HG03354 (cell line): ENCODE results near the gene TCF7.

Experiments
- ATAC-seq: cut with Tn5 transposase; IDR thresholded peaks from one replicate; pipeline ENCODE4 v1.9.1; 2021; ENCODE audit warnings: mild to moderate bottlenecking; ENCODE audit not compliant: unreplicated experiment, poor library complexity, severe bottlenecking

Gene TCF7

DNA sequence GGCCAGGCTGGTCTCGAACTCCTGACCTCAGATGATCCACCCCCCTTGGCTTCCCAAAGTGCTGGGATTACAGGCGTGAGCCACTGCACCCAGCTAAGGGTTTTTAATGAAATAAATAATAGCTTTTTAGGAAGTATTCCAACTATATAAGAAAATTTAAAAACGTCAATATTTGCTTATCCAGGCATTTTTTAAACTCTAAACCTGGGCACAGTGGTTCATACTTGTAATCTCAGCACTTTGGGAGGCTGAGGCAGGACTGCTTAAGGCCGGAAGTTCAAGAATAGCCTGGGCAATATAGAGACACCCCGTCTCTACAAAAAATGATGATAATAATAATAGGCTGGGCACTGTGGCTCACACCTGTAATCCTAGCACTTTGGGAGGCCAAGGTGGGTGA is 48.1 kb downstream of the TCF7 start:
- no peak for ATAC-seq

DNA sequence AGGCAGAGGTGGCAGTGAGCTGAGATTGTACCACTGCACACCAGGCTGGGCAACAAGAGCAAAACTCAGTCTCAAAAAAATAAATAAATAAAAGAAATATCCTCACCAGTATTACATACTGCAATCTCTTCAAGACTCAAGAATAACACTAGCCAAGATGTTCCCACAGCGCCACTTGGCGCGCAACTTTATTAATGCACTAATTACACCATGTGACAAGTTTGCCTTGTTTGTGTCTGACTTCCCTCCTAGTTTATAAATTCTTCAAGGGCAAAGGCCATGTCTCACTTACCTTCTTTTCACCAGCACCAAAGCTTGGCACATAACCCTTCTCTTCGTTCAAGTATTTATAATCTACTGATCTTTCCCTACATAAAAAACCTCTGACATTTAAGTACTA is 57.5 kb downstream of the TCF7 start:
- no peak for ATAC-seq

DNA sequence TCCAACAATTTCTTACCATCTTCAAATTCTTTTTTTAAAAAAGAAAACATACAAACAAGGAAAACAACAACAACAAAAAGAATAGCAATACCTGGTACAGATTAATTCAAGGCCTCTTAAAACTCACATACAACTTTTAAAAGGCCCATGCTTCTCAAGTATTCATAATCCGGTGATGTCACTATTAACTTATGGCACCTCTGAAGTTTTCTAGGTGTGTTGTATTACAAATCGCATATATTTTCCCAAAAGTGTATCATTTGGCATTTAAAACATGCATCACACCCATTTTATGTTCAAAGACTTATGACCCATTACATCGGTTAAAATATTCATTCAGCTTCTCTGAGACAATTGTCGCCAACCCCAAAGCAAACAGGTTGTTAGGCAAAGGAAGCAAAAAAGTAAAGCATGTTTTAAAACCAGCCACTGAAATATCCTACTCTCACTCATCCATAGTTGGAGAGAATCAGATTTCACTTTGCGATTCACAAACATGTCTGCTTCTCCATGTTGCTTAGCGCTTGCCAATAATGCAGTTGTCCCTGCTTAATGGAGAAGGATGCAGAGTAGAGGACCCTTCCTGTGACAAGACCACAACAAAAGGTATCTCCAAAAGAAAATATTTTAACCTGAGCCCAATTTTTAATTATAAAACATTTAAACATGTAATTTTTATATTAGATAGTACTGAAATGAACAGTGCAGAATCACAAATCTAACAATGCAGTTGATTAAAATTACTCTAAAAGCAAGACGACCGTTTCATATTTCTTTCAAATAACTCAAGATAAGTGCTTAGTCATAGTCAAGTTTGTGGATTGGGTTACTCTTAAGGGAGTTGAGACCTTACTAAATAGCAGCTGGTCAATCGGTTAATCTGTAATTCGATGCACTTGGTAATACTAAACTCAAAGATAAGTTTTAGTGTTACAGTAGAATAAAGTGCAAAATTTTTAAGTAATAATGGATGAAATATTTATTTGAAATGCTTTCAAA is 60.7 kb downstream of the TCF7 start:
- ATAC-seq = no peak

DNA sequence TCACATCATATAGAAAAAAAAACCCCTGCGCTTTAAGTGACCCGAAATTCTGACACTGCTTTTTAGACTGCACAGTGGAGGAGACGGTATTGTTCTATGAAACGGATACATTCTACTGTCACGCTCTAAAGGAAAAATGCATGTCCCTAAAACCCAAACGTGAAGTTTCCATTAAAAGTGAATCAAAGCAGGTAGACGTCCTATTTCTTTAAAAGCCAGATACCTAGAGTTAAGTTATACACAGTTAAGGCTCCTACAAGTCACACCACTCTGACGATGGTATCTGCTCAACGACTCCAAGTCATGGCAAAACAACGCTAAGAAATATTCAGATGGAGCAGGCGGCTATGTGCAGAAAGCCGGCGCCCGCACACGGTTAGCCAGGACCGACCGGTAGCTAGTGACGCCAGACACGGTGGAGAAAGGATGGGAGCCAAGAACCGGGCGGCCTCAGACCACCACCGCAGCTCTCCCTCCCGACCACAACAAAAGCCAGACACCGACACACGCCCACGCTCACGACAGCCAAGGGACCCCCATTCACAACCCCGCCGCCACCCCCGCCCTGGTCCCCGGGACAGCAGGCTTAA is 61.5 kb downstream of the TCF7 start:
- no peak for ATAC-seq

- peak; percentile 81 for ATAC-seq
Measured at GRCh38 chr5:134176511-134177368, 62.3 kb downstream of the TCF7 start, which contains the start of gene SKP1. Gene SKP1, minus strand, starts transcription at chr5:134176950. Its CDS starts 2,928 bp downstream, at chr5:134174022.

- ATAC-seq = no peak
Measured at GRCh38 chr5:134177369-134178095, 63.1 kb downstream of the TCF7 start.

- ATAC-seq = no peak
Measured at GRCh38 chr5:134178096-134178419, 63.6 kb downstream of the TCF7 start.

DNA sequence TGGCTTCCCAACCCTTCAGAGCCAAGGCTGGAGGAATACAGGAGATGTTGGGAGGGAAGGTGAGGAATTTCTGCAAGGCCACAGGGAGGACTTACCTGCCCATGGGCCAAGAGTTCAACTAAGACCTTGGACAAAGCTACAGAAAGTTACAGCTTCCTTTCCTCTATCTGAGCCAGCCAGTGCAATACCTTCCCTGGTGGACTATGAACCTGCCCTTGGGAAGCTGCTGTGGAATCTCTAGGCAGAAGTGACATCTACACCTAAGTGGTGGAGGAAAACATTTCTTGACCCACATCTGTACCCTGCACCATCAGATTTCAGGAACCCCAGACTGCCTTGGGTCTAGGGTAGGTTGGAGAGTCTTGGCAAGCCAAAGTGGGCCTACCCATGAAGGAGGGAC is 69.0 kb downstream of the TCF7 start:
- no peak for ATAC-seq

DNA sequence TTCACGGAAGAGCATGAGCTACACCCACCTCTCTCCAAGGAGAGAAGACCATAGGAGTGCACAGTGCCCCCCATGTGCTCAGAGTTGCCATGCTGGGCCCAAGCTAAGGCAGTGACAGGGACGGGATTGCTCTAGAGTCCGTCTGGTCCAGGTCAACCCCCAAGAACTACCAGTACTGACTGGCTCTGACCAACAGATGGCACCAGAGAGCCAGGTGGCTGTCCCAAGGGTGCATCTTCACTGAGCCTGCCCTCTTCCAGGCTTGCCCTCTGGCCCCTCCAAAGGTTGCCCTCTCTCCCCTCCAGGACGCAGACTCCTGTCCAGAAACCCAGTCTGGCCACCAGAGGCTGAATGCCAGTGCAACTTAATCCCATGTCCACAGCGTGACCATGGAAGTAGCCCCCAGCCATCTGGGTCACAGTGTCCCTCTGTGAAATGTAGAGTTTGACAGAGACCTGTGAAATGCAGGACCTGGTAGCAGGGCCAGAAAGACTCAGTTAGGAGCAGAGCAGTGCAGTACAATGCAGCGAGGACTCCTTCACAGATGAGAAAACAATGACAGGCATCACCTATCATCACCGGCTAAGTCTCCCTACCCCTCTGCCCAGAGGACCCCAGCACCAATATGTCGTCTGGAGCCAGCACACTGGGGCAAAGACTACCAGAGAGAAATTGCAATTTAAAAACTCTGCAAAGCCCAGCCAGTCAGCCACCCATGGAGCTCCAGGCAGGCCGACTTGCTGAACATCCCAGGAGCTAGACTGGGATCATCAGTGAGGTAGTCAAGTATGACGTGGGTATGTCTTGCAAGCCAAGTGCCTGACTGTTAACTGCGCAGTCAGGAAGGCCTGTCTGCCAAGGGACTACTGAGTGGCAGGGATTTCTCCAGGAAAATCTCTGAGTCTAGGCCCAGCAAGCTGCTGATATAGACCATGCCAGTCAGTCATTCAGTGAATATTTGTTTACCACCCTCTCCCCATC is 70.0 kb downstream of the TCF7 start:
- peak; percentile 86 for ATAC-seq

GRCh38 chr5:134188092-134188491 is 73.6 kb downstream of the TCF7 start:
- no peak for ATAC-seq

DNA sequence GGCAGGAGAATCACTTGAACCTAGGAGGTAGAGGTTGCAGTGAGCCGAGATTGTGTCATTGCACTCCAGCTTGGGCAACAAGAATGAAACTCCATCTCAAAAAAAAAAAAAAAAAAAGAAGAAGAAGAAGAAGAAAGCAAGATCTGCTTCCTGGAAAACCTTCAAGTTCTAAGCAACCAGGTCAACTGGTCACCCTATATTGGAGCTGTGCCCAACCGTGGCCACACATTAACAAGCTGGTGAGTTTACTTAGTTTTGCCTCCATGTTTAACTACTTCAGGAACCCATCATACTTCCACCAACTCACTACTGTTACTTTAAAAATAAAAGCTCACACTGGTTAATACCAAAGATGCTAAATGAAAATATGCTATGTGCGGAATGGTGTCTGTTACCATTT is 74.5 kb downstream of the TCF7 start:
- ATAC-seq = no peak

DNA sequence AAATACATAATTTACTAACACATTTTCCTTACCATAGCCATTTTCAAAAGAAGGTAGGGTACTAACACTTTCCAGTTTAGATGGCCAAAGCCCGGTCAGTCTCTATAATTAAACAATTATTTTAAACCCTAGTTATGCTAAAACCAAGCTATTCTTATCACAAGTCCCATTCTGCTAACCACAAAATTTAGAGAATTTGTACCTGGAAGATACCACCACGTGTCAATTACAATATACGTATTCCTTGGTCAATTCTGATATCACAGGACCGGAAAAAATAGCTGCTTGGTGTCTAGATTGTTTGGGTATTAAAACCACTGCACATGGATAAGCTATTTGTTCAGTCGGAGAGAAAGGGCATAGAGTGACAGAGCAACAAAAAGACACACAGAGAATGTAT is 81.2 kb downstream of the TCF7 start:
- ATAC-seq = no peak
